Measurements from ENCODE around the gene TPP2.

The TPP2 gene

DNA sequence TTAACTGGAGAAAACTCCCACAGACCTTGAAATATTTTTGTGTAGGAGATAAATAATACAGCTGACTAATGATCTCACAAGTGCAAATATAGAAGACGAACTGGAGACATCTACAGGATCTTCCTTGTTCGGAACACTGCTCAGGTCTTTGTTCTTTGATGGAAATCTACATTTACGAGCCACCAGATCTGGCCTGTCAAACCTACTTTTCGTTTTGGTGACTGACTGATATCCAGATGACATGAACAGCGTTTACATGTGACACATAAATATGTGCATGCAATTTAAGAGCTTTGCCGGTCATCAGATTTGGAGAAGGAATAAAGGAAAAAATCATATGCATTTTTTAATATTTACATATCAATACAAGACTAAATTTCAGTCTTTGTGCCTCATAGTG lies 24.5 kb upstream of the TPP2 start:
- no peak for DNase-seq (ENCODE audit: low read depth)
- TF ChIP-seq, protein P1, sequence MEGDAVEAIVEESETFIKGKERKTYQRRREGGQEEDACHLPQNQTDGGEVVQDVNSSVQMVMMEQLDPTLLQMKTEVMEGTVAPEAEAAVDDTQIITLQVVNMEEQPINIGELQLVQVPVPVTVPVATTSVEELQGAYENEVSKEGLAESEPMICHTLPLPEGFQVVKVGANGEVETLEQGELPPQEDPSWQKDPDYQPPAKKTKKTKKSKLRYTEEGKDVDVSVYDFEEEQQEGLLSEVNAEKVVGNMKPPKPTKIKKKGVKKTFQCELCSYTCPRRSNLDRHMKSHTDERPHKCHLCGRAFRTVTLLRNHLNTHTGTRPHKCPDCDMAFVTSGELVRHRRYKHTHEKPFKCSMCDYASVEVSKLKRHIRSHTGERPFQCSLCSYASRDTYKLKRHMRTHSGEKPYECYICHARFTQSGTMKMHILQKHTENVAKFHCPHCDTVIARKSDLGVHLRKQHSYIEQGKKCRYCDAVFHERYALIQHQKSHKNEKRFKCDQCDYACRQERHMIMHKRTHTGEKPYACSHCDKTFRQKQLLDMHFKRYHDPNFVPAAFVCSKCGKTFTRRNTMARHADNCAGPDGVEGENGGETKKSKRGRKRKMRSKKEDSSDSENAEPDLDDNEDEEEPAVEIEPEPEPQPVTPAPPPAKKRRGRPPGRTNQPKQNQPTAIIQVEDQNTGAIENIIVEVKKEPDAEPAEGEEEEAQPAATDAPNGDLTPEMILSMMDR (conservative IDR thresholded peaks at IDR 0.05; ENCODE audit: low read depth, low read length): no peak
- no peak overlapping the region for H3K4me3 ChIP-seq (ENCODE audit: low read depth, low read length)

DNA sequence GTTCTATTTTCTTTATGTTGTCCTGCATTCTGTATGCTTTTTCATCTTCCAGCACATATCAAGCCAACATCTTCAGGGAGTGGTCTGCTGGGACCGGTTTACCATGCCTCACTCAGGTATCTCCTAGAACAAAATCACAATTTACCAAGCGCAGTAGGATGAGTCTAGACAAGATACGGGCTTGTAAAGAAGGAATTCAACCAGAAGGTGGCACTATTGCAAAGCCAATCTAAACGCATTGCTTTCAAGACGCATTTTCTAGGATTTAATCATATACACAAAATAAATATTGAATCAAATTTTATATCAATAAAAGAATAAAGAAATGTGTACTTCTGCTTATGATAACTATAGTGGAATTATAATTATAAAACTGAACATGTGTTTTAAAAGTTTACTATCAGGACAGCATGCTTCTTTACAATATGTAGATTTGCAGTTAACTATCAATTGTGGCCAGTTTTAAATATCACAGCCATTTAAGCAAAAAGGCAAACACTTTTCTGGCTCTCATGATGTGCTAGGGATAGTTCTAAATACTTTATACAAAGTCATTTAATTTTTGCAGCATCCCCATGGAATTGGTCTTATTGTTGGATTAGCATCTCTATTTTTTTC lies 16.1 kb upstream of the TPP2 start:
- DNase-seq (ENCODE audit: low read depth): peak; percentile 90
- TF ChIP-seq, protein P1 (conservative IDR thresholded peaks at IDR 0.05; ENCODE audit: low read depth, low read length): peak; percentile 76
- H3K4me3 ChIP-seq (ENCODE audit: low read depth, low read length): no peak overlapping the region

DNA sequence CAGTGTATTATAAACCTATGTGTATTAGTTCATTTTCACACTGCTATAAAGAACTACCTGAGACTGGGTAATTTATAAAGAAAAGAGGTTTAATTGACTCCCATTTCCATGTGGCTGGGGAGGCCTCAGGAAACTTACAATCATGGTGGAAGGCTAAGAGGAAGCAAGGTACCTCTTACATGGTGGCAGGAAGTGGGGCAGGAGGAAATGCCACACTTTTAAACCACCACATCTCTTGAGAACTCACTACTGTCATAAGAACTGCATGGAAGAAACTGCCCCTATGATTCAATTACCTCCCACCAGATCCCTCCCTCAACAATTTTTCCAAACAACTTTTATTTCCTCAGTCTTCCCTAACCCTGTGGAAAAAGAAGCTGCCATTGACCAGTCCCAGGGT lies 14.5 kb upstream of the TPP2 start:
- TF ChIP-seq, protein P1 (conservative IDR thresholded peaks at IDR 0.05; ENCODE audit: low read depth, low read length): no peak
- no peak for DNase-seq (ENCODE audit: low read depth)
- H3K4me3 ChIP-seq (ENCODE audit: low read depth, low read length): no peak overlapping the region

DNA sequence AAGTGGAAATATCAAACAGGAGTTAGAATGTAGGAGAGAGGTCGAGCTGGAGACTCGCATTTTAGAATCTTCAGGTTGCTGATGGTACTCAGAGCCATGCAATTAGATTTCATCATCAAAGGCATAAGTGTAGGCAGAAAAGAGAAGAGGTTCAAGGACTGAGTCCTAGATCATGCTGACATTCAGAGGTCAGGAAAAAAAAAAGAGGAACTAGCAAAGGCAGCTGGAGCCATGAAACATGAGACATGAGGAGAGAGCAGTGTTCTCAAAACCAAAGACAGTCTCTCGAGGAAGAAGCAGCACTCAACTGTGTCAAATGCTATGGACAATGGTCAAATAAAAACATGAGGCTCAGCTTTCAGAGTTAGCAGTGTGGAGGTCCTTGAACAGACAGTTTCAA lies 12.4 kb upstream of the TPP2 start:
- DNase-seq (ENCODE audit: low read depth): no peak
- TF ChIP-seq, protein P1 (conservative IDR thresholded peaks at IDR 0.05; ENCODE audit: low read depth, low read length): no peak
- H3K4me3 ChIP-seq (ENCODE audit: low read depth, low read length): no peak overlapping the region

DNA sequence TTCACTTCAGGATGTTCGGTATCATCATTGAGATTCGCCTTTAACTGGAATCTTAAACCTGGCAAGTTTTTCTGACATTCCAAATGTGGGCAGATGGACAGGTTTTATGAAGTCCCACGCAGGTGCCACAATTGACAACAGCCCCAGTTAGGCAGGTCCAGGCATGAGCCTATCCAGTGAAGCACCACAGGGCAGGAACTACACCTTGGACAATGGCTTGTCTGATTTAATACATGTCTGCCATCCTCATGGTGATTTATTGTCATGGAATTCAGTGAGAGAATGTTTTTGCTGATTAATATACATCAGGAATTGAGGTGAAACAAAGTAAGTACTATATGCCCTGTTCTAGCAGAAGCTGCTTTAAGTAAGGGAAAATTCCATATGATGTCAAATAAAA lies 10.2 kb upstream of the TPP2 start:
- TF ChIP-seq, protein P1 (conservative IDR thresholded peaks at IDR 0.05; ENCODE audit: low read depth, low read length): no peak
- no peak overlapping the region for H3K4me3 ChIP-seq (ENCODE audit: low read depth, low read length)
- DNase-seq (ENCODE audit: low read depth): no peak

DNA sequence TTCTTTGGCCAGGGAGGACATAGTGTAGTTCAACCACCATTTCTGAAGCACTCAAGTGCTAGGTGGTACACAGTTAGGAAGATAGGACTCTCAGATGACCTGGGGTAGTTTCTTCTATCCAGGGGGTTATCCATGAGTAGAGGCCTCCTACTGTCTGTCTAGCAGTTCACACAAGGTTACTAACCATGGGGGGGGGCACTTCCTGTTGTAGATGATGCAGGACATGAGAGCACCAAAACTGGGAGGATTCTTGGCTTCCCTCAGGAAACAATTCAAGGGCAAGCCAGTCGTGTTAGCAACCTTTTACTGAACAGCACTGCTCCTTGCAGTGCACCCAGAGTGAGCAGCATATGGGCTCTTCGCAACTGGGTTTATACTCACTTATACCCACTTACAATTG lies 8.9 kb upstream of the TPP2 start:
- DNase-seq (ENCODE audit: low read depth): no peak
- H3K4me3 ChIP-seq (ENCODE audit: low read depth, low read length): no peak overlapping the region
- TF ChIP-seq, protein P1 (conservative IDR thresholded peaks at IDR 0.05; ENCODE audit: low read depth, low read length): no peak

DNA sequence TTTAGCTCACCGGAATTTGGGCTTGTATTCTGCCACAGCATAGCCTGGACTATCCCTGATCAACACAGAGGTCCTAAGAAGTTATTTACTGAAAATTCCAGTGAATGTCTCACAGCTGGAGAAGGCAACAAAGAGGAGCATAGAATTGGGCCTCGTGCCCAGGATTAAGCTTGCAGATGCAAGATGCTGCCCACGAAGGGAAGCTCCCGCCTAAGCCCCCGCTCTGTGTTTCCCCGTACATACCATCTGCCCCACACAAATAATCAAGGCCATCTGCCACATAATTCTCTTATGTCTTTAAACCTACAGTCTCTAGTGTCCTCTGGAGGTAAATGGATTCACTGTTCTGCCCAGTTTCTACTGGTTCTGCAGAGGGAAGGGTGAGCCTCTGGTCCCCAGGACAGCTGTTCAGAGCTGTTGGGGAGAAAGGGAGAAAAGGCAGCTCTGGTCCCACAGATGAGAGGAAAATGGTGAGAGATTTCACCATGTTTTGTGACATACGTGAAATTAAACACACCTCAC lies 7.4 kb upstream of the TPP2 start:
- DNase-seq (ENCODE audit: low read depth): no peak
- TF ChIP-seq, protein P1 (conservative IDR thresholded peaks at IDR 0.05; ENCODE audit: low read depth, low read length): no peak
- no peak overlapping the region for H3K4me3 ChIP-seq (ENCODE audit: low read depth, low read length)

Measured in choroid plexus epithelial cell (primary cell).